ENCODE results near the gene EIF3K. TPM values are rescaled to one million over a fixed set of nuclear protein-coding genes. Genes with fewer than 3 reads are reported as not detected.

The EIF3K gene
- total RNA-seq: 100 to 1,000 TPM; 277 to 300 TPM

GRCh38 chr19:38618590-38619360, at the start of gene EIF3K:
EIF3K (plus strand) TSS chr19:38619188; CDS start chr19:38619269, 81 bp downstream.

GRCh38 chr19:38617764-38618589, 1.0 kb upstream of the EIF3K start, which contains the start of gene MAP4K1:
MAP4K1 (minus strand) TSS chr19:38617953; CDS start chr19:38617895, 58 bp downstream.

GRCh38 chr19:38647368-38647965, 28.5 kb downstream of the EIF3K start, which contains the start of gene ACTN4:
ACTN4 (plus strand) TSS chr19:38647649; CDS start chr19:38647746, 97 bp downstream.

Other genes starting within 250 kb of the EIF3K start
- gene PSMD8, start 244.6 kb upstream of the EIF3K start, total RNA-seq: 100 to 1,000 TPM; 402 to 443 TPM
- gene GGN, start 231.2 kb upstream of the EIF3K start, total RNA-seq: not detected
- gene SPRED3, start 230.5 kb upstream of the EIF3K start, total RNA-seq: under 1 TPM; 0.33 to 0.34 TPM
- gene FAM98C, start 216.1 kb upstream of the EIF3K start, total RNA-seq: 1 to 10 TPM; 7.0 to 7.2 TPM
- not detected for gene RASGRP4, start 193.0 kb upstream of the EIF3K start, total RNA-seq
- 1 to 10 TPM in 1 of 2 donors, under 1 TPM in 1; 1.00 to 1.4 TPM for gene RYR1, start 185.5 kb upstream of the EIF3K start, total RNA-seq
- gene MAP4K1, start 1.2 kb upstream of the EIF3K start, total RNA-seq: 1 to 10 TPM in 1 of 2 donors, under 1 TPM in 1; 0.33 to 1.4 TPM
- 100 to 1,000 TPM; 113 to 200 TPM for gene ACTN4, start 28.5 kb downstream of the EIF3K start, total RNA-seq
- not detected for gene CAPN12, start 125.3 kb downstream of the EIF3K start, total RNA-seq
- gene LGALS7, start 154.3 kb downstream of the EIF3K start, total RNA-seq: not detected
- gene LGALS7B, start 170.0 kb downstream of the EIF3K start, total RNA-seq: not detected
- not detected for gene LGALS4, start 193.8 kb downstream of the EIF3K start, total RNA-seq
- 10 to 100 TPM; 36.6 to 61.3 TPM for gene ECH1, start 212.6 kb downstream of the EIF3K start, total RNA-seq
- gene HNRNPL, start 230.8 kb downstream of the EIF3K start, total RNA-seq: 100 to 1,000 TPM; 191 to 265 TPM

Data from melanocyte of skin (primary cell).